Transverse colon (tissue), 3 donors: ENCODE data around the gene FAM20C.

Source experiments
- EP300 ChIP-seq: sonication (generic); formaldehyde crosslinking; IDR thresholded peaks from one replicate; pipeline ENCODE4 v1.6.1; 2017; ENCODE audit warnings: antibody characterized with exemption, low read depth
- POLR2A ChIP-seq: fragments of 450-650 bp; IDR thresholded peaks from one replicate; pipeline ENCODE4 v1.6.1; 2016; ENCODE audit warnings: antibody characterized with exemption, mild to moderate bottlenecking, moderate library complexity
- TF ChIP-seq, protein P1 (sequence below), 5 experiments: fragments of 200-600 bp in 3 of 5; fragments of 450-650 bp in 2 of 5; sonication (generic) in 3 of 5; IDR thresholded peaks; 1 replicate in 2 of 5; 2 replicates in 3 of 5; pipeline ENCODE4 v1.5.1; 2016 to 2017; ENCODE audit warnings: antibody characterized with exemption in 5 of 5, inconsistent platforms in 3 of 5, mild to moderate bottlenecking in 2 of 5, moderate library complexity in 1 of 5

- TF ChIP-seq EP300 (no peak), POLR2A (no peak)
- TF ChIP-seq, protein P1, sequence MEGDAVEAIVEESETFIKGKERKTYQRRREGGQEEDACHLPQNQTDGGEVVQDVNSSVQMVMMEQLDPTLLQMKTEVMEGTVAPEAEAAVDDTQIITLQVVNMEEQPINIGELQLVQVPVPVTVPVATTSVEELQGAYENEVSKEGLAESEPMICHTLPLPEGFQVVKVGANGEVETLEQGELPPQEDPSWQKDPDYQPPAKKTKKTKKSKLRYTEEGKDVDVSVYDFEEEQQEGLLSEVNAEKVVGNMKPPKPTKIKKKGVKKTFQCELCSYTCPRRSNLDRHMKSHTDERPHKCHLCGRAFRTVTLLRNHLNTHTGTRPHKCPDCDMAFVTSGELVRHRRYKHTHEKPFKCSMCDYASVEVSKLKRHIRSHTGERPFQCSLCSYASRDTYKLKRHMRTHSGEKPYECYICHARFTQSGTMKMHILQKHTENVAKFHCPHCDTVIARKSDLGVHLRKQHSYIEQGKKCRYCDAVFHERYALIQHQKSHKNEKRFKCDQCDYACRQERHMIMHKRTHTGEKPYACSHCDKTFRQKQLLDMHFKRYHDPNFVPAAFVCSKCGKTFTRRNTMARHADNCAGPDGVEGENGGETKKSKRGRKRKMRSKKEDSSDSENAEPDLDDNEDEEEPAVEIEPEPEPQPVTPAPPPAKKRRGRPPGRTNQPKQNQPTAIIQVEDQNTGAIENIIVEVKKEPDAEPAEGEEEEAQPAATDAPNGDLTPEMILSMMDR (IDR thresholded peaks at IDR 0.05), result no peak
These were observed 38.1 kb upstream of the FAM20C start for GRCh38 chr7:154096-154799.
